Breast epithelium (tissue), 3 donors: Measurements from ENCODE around the gene SLC35E4.

Source experiments
- POLR2A ChIP-seq: fragments of 450-650 bp; IDR thresholded peaks from one replicate; pipeline ENCODE4 v1.6.1; 2016; ENCODE audit warnings: antibody characterized with exemption, mild to moderate bottlenecking, moderate library complexity
- POLR2AphosphoS5 ChIP-seq, 3 donors: sonication (generic); formaldehyde crosslinking; IDR thresholded peaks; one replicate each; pipeline ENCODE4 v1.6.1; 2017; ENCODE audit warnings: antibody characterized with exemption in 3 of 3

DNA sequence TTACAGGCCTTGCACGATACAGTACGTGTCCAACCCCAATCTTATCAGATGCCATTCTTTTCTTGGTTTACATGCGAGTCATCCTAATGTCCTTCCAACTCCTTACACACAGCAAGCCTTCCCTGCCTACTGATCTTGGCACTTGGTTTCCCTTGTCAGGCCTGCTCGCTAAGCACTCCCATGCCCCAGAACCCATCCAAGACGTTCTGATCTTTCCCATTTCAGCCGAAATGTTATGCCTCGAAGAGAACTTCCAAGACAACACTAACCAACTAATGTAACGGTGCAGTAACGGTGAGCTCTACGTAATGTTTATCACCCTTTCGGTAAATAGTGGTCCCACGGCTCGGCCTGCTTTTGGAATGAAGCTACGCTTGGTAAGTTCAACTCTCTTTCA is 44.4 kb upstream of the SLC35E4 start:
- TF ChIP-seq POLR2AphosphoS5 (IDR thresholded peaks at IDR 0.05) (no peak), POLR2A (no peak)
